Measurements from ENCODE around the gene SLC49A3.

DNA sequence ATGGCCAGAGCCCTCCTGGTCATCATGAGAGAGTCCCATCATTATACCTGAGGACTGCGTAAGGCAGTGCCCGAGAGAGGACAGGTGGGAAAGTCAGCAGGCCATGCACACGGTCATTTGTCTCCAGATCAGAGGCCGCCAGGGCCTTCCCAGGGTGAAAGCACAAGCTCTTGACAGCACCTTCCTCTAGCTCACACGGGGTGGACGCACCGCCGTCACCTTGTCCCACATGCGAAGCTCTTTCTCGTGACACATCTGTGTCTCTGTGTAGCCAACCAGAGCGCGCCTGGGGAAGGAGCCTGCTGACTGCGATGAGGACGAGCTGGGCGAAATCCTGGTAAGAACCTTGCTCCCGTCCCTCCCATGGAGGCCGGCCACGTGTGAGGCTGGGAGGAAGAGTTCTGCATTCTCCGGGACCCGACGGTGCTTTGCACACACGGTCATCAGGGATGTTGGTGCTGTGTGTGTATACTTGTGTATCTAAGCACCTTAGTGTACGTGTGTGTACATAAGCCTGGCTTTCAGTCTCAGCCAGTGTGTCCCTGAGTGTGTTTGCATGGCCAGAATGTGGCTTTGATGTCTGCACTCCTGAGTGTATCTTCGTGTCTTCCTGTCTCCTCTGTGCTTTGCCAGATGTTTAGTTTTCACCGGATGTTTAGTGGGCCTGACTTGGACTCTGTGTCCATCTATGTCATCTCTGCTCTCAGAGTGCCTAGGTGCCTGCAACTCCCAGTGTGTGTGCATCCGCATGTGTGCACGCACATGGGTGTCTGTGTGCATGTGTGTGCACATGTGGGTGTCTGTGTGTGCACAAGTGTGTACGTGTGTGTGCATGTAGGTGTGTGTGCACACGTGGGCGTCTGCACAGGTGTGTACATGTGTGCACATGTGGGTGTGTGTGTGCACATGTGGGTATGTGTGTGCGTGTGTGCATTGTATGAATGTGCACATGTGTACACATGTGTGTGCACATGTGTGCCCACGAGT lies 30.0 kb downstream of the SLC49A3 start:
- TF ChIP-seq, protein P1, sequence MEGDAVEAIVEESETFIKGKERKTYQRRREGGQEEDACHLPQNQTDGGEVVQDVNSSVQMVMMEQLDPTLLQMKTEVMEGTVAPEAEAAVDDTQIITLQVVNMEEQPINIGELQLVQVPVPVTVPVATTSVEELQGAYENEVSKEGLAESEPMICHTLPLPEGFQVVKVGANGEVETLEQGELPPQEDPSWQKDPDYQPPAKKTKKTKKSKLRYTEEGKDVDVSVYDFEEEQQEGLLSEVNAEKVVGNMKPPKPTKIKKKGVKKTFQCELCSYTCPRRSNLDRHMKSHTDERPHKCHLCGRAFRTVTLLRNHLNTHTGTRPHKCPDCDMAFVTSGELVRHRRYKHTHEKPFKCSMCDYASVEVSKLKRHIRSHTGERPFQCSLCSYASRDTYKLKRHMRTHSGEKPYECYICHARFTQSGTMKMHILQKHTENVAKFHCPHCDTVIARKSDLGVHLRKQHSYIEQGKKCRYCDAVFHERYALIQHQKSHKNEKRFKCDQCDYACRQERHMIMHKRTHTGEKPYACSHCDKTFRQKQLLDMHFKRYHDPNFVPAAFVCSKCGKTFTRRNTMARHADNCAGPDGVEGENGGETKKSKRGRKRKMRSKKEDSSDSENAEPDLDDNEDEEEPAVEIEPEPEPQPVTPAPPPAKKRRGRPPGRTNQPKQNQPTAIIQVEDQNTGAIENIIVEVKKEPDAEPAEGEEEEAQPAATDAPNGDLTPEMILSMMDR (IDR thresholded peaks at IDR 0.05; ENCODE audit: insufficient read depth, low read length, poor library complexity, severe bottlenecking), result no peak
- TF ChIP-seq EZH2phosphoT487 (conservative IDR thresholded peaks at IDR 0.05; ENCODE audit: low read length), result no peak
